Measurements from ENCODE around the gene C2CD4D. TPM values are rescaled to one million over a fixed set of nuclear protein-coding genes. Genes with fewer than 3 reads are reported as not detected.

The C2CD4D gene
- total and polyA plus RNA-seq, 2 of the 13 experiments (the other 11 are each of a cell fraction or from before 2014, with no cell fraction given), result not detected

DNA sequence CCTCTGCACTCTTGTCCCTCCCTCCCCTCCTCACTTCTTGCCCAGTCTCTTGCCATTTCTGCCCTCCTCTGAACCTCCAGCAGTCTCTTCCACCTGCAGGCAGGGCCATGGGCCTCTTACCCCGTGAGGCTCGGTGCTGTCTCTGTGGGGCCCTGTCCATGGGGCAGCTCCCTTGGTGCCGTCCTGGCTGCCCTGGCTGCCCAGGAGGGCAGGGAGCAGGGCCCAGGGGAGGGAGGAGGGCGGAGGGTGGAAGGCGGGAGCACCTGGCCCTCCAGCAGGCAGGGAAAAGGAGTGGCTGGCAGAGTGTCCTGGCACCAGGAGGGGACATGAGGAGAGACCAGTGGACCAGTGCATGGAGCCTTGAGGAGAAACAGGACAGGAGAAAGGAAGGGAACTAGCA is 8.0 kb downstream of the C2CD4D start, which contains the start of gene RORC (continued):
- TF ChIP-seq, protein P1, sequence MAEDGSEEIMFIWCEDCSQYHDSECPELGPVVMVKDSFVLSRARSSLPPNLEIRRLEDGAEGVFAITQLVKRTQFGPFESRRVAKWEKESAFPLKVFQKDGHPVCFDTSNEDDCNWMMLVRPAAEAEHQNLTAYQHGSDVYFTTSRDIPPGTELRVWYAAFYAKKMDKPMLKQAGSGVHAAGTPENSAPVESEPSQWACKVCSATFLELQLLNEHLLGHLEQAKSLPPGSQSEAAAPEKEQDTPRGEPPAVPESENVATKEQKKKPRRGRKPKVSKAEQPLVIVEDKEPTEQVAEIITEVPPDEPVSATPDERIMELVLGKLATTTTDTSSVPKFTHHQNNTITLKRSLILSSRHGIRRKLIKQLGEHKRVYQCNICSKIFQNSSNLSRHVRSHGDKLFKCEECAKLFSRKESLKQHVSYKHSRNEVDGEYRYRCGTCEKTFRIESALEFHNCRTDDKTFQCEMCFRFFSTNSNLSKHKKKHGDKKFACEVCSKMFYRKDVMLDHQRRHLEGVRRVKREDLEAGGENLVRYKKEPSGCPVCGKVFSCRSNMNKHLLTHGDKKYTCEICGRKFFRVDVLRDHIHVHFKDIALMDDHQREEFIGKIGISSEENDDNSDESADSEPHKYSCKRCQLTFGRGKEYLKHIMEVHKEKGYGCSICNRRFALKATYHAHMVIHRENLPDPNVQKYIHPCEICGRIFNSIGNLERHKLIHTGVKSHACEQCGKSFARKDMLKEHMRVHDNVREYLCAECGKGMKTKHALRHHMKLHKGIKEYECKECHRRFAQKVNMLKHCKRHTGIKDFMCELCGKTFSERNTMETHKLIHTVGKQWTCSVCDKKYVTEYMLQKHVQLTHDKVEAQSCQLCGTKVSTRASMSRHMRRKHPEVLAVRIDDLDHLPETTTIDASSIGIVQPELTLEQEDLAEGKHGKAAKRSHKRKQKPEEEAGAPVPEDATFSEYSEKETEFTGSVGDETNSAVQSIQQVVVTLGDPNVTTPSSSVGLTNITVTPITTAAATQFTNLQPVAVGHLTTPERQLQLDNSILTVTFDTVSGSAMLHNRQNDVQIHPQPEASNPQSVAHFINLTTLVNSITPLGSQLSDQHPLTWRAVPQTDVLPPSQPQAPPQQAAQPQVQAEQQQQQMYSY (CRISPR knock-in tag; IDR thresholded peaks at IDR 0.05), result no peak
- TF ChIP-seq, protein P2, sequence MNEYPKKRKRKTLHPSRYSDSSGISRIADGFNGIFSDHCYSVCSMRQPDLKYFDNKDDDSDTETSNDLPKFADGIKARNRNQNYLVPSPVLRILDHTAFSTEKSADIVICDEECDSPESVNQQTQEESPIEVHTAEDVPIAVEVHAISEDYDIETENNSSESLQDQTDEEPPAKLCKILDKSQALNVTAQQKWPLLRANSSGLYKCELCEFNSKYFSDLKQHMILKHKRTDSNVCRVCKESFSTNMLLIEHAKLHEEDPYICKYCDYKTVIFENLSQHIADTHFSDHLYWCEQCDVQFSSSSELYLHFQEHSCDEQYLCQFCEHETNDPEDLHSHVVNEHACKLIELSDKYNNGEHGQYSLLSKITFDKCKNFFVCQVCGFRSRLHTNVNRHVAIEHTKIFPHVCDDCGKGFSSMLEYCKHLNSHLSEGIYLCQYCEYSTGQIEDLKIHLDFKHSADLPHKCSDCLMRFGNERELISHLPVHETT (CRISPR knock-in tag; conservative IDR thresholded peaks at IDR 0.05), result no peak
- TF ChIP-seq ZNF382 (CRISPR knock-in tag; IDR thresholded peaks at IDR 0.05; ENCODE audit: borderline replicate concordance), result no peak
- no peak for TF ChIP-seq ZMYM4 (CRISPR knock-in tag; IDR thresholded peaks at IDR 0.05)
- TF ChIP-seq, protein P3, sequence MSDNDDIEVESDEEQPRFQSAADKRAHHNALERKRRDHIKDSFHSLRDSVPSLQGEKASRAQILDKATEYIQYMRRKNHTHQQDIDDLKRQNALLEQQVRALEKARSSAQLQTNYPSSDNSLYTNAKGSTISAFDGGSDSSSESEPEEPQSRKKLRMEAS (IDR thresholded peaks at IDR 0.05), result peak; percentile 40
- TF ChIP-seq ZNF678 (CRISPR knock-in tag; IDR thresholded peaks at IDR 0.05), result no peak
- TF ChIP-seq DNMT1 (CRISPR knock-in tag; IDR thresholded peaks at IDR 0.05), result no peak
- TF ChIP-seq ZNF674 (CRISPR knock-in tag; IDR thresholded peaks at IDR 0.05; ENCODE audit: low read depth), result no peak
- TF ChIP-seq, protein P4, sequence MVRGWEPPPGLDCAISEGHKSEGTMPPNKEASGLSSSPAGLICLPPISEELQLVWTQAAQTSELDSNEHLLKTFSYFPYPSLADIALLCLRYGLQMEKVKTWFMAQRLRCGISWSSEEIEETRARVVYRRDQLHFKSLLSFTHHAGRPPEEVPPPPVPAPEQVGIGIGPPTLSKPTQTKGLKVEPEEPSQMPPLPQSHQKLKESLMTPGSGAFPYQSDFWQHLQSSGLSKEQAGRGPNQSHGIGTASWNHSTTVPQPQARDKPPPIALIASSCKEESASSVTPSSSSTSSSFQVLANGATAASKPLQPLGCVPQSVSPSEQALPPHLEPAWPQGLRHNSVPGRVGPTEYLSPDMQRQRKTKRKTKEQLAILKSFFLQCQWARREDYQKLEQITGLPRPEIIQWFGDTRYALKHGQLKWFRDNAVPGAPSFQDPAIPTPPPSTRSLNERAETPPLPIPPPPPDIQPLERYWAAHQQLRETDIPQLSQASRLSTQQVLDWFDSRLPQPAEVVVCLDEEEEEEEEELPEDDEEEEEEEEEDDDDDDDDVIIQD (CRISPR knock-in tag; IDR thresholded peaks at IDR 0.05; ENCODE audit: low read depth), result no peak
- no peak for TF ChIP-seq ZEB1 (IDR thresholded peaks at IDR 0.05; ENCODE audit: insufficient replicate concordance, low read depth)
- TF ChIP-seq, protein P5, sequence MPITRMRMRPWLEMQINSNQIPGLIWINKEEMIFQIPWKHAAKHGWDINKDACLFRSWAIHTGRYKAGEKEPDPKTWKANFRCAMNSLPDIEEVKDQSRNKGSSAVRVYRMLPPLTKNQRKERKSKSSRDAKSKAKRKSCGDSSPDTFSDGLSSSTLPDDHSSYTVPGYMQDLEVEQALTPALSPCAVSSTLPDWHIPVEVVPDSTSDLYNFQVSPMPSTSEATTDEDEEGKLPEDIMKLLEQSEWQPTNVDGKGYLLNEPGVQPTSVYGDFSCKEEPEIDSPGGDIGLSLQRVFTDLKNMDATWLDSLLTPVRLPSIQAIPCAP (CRISPR knock-in tag; IDR thresholded peaks at IDR 0.05; ENCODE audit: low read depth), result no peak
- TF ChIP-seq ZNF616 (CRISPR knock-in tag; IDR thresholded peaks at IDR 0.05; ENCODE audit: low read depth), result no peak
- no peak for TF ChIP-seq SP1 (IDR thresholded peaks at IDR 0.05)
- 0 out of 2 replicates have a peak, but pooled peaks have one; percentile 28 for TF ChIP-seq SP1 (CRISPR knock-in tag; IDR thresholded peaks at IDR 0.05)
- no peak for TF ChIP-seq TARDBP (CRISPR knock-in tag; IDR thresholded peaks at IDR 0.05)
- TF ChIP-seq, protein P6, sequence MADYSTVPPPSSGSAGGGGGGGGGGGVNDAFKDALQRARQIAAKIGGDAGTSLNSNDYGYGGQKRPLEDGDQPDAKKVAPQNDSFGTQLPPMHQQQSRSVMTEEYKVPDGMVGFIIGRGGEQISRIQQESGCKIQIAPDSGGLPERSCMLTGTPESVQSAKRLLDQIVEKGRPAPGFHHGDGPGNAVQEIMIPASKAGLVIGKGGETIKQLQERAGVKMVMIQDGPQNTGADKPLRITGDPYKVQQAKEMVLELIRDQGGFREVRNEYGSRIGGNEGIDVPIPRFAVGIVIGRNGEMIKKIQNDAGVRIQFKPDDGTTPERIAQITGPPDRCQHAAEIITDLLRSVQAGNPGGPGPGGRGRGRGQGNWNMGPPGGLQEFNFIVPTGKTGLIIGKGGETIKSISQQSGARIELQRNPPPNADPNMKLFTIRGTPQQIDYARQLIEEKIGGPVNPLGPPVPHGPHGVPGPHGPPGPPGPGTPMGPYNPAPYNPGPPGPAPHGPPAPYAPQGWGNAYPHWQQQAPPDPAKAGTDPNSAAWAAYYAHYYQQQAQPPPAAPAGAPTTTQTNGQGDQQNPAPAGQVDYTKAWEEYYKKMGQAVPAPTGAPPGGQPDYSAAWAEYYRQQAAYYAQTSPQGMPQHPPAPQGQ (CRISPR knock-in tag; IDR thresholded peaks at IDR 0.05; ENCODE audit: borderline replicate concordance), result no peak
- TF ChIP-seq, protein P7, sequence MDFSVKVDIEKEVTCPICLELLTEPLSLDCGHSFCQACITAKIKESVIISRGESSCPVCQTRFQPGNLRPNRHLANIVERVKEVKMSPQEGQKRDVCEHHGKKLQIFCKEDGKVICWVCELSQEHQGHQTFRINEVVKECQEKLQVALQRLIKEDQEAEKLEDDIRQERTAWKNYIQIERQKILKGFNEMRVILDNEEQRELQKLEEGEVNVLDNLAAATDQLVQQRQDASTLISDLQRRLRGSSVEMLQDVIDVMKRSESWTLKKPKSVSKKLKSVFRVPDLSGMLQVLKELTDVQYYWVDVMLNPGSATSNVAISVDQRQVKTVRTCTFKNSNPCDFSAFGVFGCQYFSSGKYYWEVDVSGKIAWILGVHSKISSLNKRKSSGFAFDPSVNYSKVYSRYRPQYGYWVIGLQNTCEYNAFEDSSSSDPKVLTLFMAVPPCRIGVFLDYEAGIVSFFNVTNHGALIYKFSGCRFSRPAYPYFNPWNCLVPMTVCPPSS (IDR thresholded peaks at IDR 0.05), result no peak
- TF ChIP-seq HMG20B (CRISPR knock-in tag; conservative IDR thresholded peaks at IDR 0.05), result no peak
- TF ChIP-seq ZNF605 (CRISPR knock-in tag; IDR thresholded peaks at IDR 0.05), result no peak
- TF ChIP-seq RELA (CRISPR knock-in tag; IDR thresholded peaks at IDR 0.05), result no peak

Data from HepG2 (cell line).